Liver (tissue), 9 donors: ENCODE data around the gene PXYLP1. TPM values are rescaled to one million over a fixed set of nuclear protein-coding genes. Genes with fewer than 3 reads are reported as not detected.
"Not testable (repeated sequence)": the region's sequence is repeated elsewhere in the genome, so short reads cannot be mapped to it uniquely, and the experiment has no call there.

ENCODE experiments used
- DNase-seq: peaks from one replicate; pipeline ENCODE4 v3.0.0-alpha.2; 2017; ENCODE audit warnings: low spot score
- H3K27ac ChIP-seq, 2 donors: one replicate each; pipeline ENCODE4 v1.7.0; 2013; ENCODE audit warnings: inconsistent platforms in 2 of 2, low read length in 2 of 2, control low read depth in 1 of 2, low read depth in 1 of 2, mild to moderate bottlenecking in 1 of 2
- H3K27me3 ChIP-seq, 4 donors: one replicate each; pipeline versions ENCODE4 v1.6.1 to v1.7.0; 2013; ENCODE audit warnings: low read length in 3 of 4, inconsistent platforms in 1 of 4, mild to moderate bottlenecking in 1 of 4, moderate library complexity in 1 of 4; ENCODE audit not compliant: control insufficient read depth in 4 of 4, insufficient read depth in 4 of 4
- H3K36me3 ChIP-seq, 4 donors: one replicate each; pipeline versions ENCODE4 v1.6.1 to v1.7.0; 2013; ENCODE audit warnings: low read length in 3 of 4, mild to moderate bottlenecking in 3 of 4, low read depth in 1 of 4, moderate library complexity in 1 of 4; ENCODE audit not compliant: control insufficient read depth in 4 of 4, insufficient read depth in 3 of 4
- H3K4me1 ChIP-seq, 4 donors: one replicate each; pipeline versions ENCODE4 v1.6.1 to v1.7.0; 2013; ENCODE audit warnings: low read length in 3 of 4, mild to moderate bottlenecking in 3 of 4, moderate library complexity in 1 of 4; ENCODE audit not compliant: control insufficient read depth in 4 of 4, insufficient read depth in 4 of 4
- H3K4me3 ChIP-seq, 3 donors: one replicate each; pipeline versions ENCODE4 v1.6.1 to v1.7.0; 2013; ENCODE audit warnings: low read length in 3 of 3, control low read depth in 1 of 3, low read depth in 1 of 3, mild to moderate bottlenecking in 1 of 3
- H3K9ac ChIP-seq, 2 donors: one replicate each; pipeline ENCODE4 v1.7.0; 2013; ENCODE audit warnings: low read length in 2 of 2, mild to moderate bottlenecking in 2 of 2, moderate library complexity in 2 of 2, control low read depth in 1 of 2, low read depth in 1 of 2
- H3K9me3 ChIP-seq, 4 donors: one replicate each; pipeline versions ENCODE4 v1.6.1 to v1.7.0; 2013; ENCODE audit warnings: low read length in 3 of 4; ENCODE audit not compliant: control insufficient read depth in 4 of 4
- ATF3 ChIP-seq: IDR thresholded peaks from 2 replicates; pipeline ENCODE4 v1.6.1; 2016; ENCODE audit warnings: antibody characterized with exemption
- CTCF ChIP-seq: fragments of 150-350 bp; IDR thresholded peaks from 2 replicates; pipeline ENCODE4 v1.5.1; 2017; ENCODE audit warnings: improper control_type of control experiment, low read depth, low read length; ENCODE audit not compliant: missing input control
- EGR1 ChIP-seq, 2 donors: IDR thresholded peaks; 2 replicates each; pipeline ENCODE4 v1.6.1; 2016 to 2018; ENCODE audit warnings: antibody characterized with exemption in 2 of 2, low read depth in 2 of 2
- FOXA1 ChIP-seq: IDR thresholded peaks from 2 replicates; pipeline ENCODE4 v1.6.1; 2016; ENCODE audit warnings: antibody characterized with exemption
- GABPA ChIP-seq, 2 donors: IDR thresholded peaks in 1 of 2; conservative IDR thresholded peaks in 1 of 2; 2 replicates each; pipeline ENCODE4 v1.6.1; 2016; ENCODE audit warnings: antibody characterized with exemption in 2 of 2, mild to moderate bottlenecking in 1 of 2, moderate library complexity in 1 of 2
- HNF4G ChIP-seq: IDR thresholded peaks from 2 replicates; pipeline ENCODE4 v1.6.1; 2016; ENCODE audit warnings: antibody characterized with exemption
- JUND ChIP-seq, 2 donors: IDR thresholded peaks; 2 replicates each; pipeline ENCODE4 v1.6.1; 2016; ENCODE audit warnings: antibody characterized with exemption in 2 of 2
- MAX ChIP-seq: IDR thresholded peaks from 2 replicates; pipeline ENCODE4 v1.6.1; 2016; ENCODE audit warnings: antibody characterized with exemption
- NR2F2 ChIP-seq: IDR thresholded peaks from 2 replicates; pipeline ENCODE4 v1.6.1; 2016; ENCODE audit warnings: antibody characterized with exemption
- RAD21 ChIP-seq, 2 donors: IDR thresholded peaks; 2 replicates each; pipeline ENCODE4 v1.6.1; 2016; ENCODE audit warnings: antibody characterized with exemption in 2 of 2, mild to moderate bottlenecking in 2 of 2
- RXRA ChIP-seq, 2 donors: IDR thresholded peaks; 2 replicates each; pipeline ENCODE4 v1.6.1; 2017 to 2018; ENCODE audit warnings: antibody characterized with exemption in 2 of 2, mild to moderate bottlenecking in 1 of 2
- SP1 ChIP-seq: IDR thresholded peaks from 2 replicates; pipeline ENCODE4 v1.6.1; 2018; ENCODE audit warnings: antibody characterized with exemption, mild to moderate bottlenecking
- TAF1 ChIP-seq: conservative IDR thresholded peaks from 2 replicates; pipeline ENCODE4 v1.6.1; 2016; ENCODE audit warnings: antibody characterized with exemption, mild to moderate bottlenecking
- YY1 ChIP-seq: IDR thresholded peaks from 2 replicates; pipeline ENCODE4 v1.6.1; 2016; ENCODE audit warnings: antibody characterized with exemption, mild to moderate bottlenecking
- ZBTB33 ChIP-seq: IDR thresholded peaks from 2 replicates; pipeline ENCODE4 v1.6.1; 2016; ENCODE audit warnings: antibody characterized with exemption
- WGBS: extraction: QIAGEN DNeasy Blood & Tissue Kit; methylation state at CpG from one replicate; pipeline ENCODE4 v1.1.7; 2013; 5-methylcytosine and 5-hydroxymethylcytosine counted together
- polyA plus RNA-seq, 2 donors: library from polyadenylated mRNA; stranded (reverse) in 1 of 2; unstranded in 1 of 2; fragments of 200-250 nt in 1 of 2; fragments of >200 nt in 1 of 2; fragmentation: Nextera tagmentation in 1 of 2; extraction: Ambion mirVana in 1 of 2; gene quantifications; one replicate each; pipeline versions ENCODE4 v1.2.1 to v1.2.3, GENCODE V29; 2013 to 2015
- total RNA-seq, 2 donors: library from RNA; depleted of rRNA; stranded (reverse); fragments of >200 nt; gene quantifications; one replicate each; pipeline ENCODE4 v1.2.3, GENCODE V29; 2014
- TF ChIP-seq, protein P1 (sequence below): IDR thresholded peaks from 2 replicates; pipeline ENCODE4 v1.6.1; 2016; ENCODE audit warnings: antibody characterized with exemption, mild to moderate bottlenecking
- donor health status: healthy.
- donor health status: healthy.
- donor health status: healthy.
- donor health status: healthy.
- donor health status: healthy.

The PXYLP1 gene
- total and polyA plus RNA-seq, 4 donors = 1.1 to 5.3 (median 3.1) TPM

GRCh38 chr3:141294301-141294700 lies 62.7 kb downstream of the PXYLP1 start:
- H3K36me3 ChIP-seq = peaks cover 0 to 5% (median 0%) of the 10 kb centered on the region in 4 donors
- 12% methylated on average over 3 of the region's 3 CpGs for WGBS
- no peak for DNase-seq
- H3K9ac ChIP-seq = peak overlapping the region; percentile 61 to 89
- H3K4me1 ChIP-seq = peaks cover 0 to 16% (median 2%) of the 10 kb centered on the region in 4 donors
- TF ChIP-seq CTCF (no peak), RXRA (IDR thresholded peaks at IDR 0.05) (no peak), ZBTB33 (no peak)
- H3K4me3 ChIP-seq = peak overlapping the region; percentile 13 to 47 (median 40)
- H3K9me3 ChIP-seq = no peaks in the 10 kb centered on the region
- H3K27me3 ChIP-seq = no peaks in the 10 kb centered on the region
- peak overlapping the region; percentile 15 to 17 for H3K27ac ChIP-seq

DNA sequence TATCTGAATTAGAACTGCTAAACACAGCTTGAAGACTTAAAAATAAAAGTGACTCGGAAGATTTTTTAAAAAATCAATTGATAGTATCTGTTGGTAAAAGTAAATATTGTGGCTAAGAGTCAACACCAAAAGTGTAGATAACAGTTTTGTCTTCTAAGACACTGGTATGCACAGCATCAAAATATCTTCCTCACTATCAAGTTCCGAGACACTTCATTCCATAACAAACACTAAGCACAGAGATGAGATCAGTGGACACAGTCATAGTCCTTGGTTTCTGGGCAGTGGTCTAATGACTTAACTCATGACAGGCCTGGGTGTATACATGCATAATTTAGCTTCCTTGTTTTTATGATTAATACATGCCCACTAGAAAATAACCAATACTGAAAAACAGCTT lies 63.2 kb downstream of the PXYLP1 start:
- Histone ChIP-seq H3K9me3 (no peaks in the 10 kb centered on the region), H3K36me3 (peaks cover 0 to 5% (median 0%) of the 10 kb centered on the region in 4 donors), H3K27ac (peak overlapping the region; percentile 15 to 17), H3K9ac (peak overlapping the region; percentile 61 to 89), H3K4me1 (peaks cover 0 to 16% (median 2%) of the 10 kb centered on the region in 4 donors), H3K27me3 (no peaks in the 10 kb centered on the region), H3K4me3 (peak overlapping the region; percentile 13 to 47 (median 40))
- DNase-seq = no peak
- 30% methylated on average over 2 of the region's 2 CpGs for WGBS
- TF ChIP-seq MAX = no peak
- TF ChIP-seq RXRA (IDR thresholded peaks at IDR 0.05) = no peak
- TF ChIP-seq FOXA1 = no peak
- TF ChIP-seq CTCF = no peak
- no peak for TF ChIP-seq TAF1
- TF ChIP-seq NR2F2 = no peak
- TF ChIP-seq JUND (IDR thresholded peaks at IDR 0.05) = no peak
- TF ChIP-seq ATF3 = no peak
- TF ChIP-seq, protein P1, sequence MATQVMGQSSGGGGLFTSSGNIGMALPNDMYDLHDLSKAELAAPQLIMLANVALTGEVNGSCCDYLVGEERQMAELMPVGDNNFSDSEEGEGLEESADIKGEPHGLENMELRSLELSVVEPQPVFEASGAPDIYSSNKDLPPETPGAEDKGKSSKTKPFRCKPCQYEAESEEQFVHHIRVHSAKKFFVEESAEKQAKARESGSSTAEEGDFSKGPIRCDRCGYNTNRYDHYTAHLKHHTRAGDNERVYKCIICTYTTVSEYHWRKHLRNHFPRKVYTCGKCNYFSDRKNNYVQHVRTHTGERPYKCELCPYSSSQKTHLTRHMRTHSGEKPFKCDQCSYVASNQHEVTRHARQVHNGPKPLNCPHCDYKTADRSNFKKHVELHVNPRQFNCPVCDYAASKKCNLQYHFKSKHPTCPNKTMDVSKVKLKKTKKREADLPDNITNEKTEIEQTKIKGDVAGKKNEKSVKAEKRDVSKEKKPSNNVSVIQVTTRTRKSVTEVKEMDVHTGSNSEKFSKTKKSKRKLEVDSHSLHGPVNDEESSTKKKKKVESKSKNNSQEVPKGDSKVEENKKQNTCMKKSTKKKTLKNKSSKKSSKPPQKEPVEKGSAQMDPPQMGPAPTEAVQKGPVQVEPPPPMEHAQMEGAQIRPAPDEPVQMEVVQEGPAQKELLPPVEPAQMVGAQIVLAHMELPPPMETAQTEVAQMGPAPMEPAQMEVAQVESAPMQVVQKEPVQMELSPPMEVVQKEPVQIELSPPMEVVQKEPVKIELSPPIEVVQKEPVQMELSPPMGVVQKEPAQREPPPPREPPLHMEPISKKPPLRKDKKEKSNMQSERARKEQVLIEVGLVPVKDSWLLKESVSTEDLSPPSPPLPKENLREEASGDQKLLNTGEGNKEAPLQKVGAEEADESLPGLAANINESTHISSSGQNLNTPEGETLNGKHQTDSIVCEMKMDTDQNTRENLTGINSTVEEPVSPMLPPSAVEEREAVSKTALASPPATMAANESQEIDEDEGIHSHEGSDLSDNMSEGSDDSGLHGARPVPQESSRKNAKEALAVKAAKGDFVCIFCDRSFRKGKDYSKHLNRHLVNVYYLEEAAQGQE = no peak
- TF ChIP-seq HNF4G = no peak
- no peak for TF ChIP-seq EGR1 (IDR thresholded peaks at IDR 0.05; ENCODE audit: low read depth in 2 of 2)
- TF ChIP-seq GABPA (IDR thresholded peaks at IDR 0.05 in 1 of 2, conservative IDR thresholded peaks at IDR 0.05 in 1 of 2) = no peak
- TF ChIP-seq YY1 = no peak
- no peak for TF ChIP-seq RAD21 (IDR thresholded peaks at IDR 0.05)
- TF ChIP-seq SP1 = no peak

GRCh38 chr3:141300426-141300825 lies 68.8 kb downstream of the PXYLP1 start:
- not testable (repeated sequence) for DNase-seq, H3K27ac ChIP-seq
- 94% methylated on average over 7 of the region's 7 CpGs for WGBS

More at GRCh38 chr3:141300426-141300825, 68.8 kb downstream of the PXYLP1 start:
- not testable (repeated sequence) for H3K36me3 ChIP-seq, H3K9me3 ChIP-seq, H3K27me3 ChIP-seq, H3K4me3 ChIP-seq, H3K9ac ChIP-seq, H3K4me1 ChIP-seq
